Uterus (tissue), 4 donors: ENCODE data around the gene RHOXF2. TPM values are rescaled to one million over a fixed set of nuclear protein-coding genes. Genes with fewer than 3 reads are reported as not detected.
"Not testable (repeated sequence)": the region's sequence is repeated elsewhere in the genome, so short reads cannot be mapped to it uniquely, and the experiment has no call there.

Experiments
- DNase-seq, 2 donors: peaks; one replicate each; pipeline ENCODE4 v3.0.0-alpha.2; 2019 to 2020
- H3K27ac ChIP-seq, 2 donors: fragments of 200-600 bp; sonication (generic); 1 replicate in 1 of 2; 2 replicates in 1 of 2; pipeline ENCODE4 v1.5.1; 2016 to 2018
- H3K27me3 ChIP-seq, 2 donors: fragments of 200-600 bp; sonication (generic); one replicate each; pipeline ENCODE4 v1.5.1; 2018 to 2019; ENCODE audit warnings: control low read depth in 1 of 2
- H3K36me3 ChIP-seq, 2 donors: fragments of 200-600 bp; sonication (generic); one replicate each; pipeline ENCODE4 v1.5.1; 2019; ENCODE audit warnings: control low read depth in 1 of 2
- H3K4me1 ChIP-seq, 2 donors: fragments of 200-600 bp; sonication (generic); one replicate each; pipeline ENCODE4 v1.5.1; 2018 to 2019; ENCODE audit warnings: control low read depth in 1 of 2
- H3K4me3 ChIP-seq, 2 donors: fragments of 200-600 bp; sonication (generic); 1 replicate in 1 of 2; 2 replicates in 1 of 2; pipeline ENCODE4 v1.5.1; 2018 to 2019; ENCODE audit warnings: mild to moderate bottlenecking in 1 of 2
- H3K9me3 ChIP-seq, 2 donors: fragments of 200-600 bp; sonication (generic); one replicate each; pipeline ENCODE4 v1.5.1; 2019; ENCODE audit warnings: control low read depth in 1 of 2
- CTCF ChIP-seq, 4 experiments: fragments of 200-600 bp in 2 of 4; fragments of 450-650 bp in 2 of 4; sonication (generic) in 2 of 4; IDR thresholded peaks; one replicate each; pipeline ENCODE4 v1.5.1; 2016 to 2019; ENCODE audit warnings: antibody characterized with exemption in 4 of 4, mild to moderate bottlenecking in 2 of 4, moderate library complexity in 1 of 4
- POLR2A ChIP-seq, 2 donors: fragments of 450-650 bp; IDR thresholded peaks; one replicate each; pipeline ENCODE4 v1.6.1; 2016; ENCODE audit warnings: antibody characterized with exemption in 2 of 2, mild to moderate bottlenecking in 1 of 2, moderate library complexity in 1 of 2
- intact Hi-C: fragments of 100-400 bp; cut with DNase I; formaldehyde crosslinking; loops from one replicate; pipeline ENCODE4 v1.15.1; 2023; ENCODE audit warnings: low total_unique reads
- total RNA-seq, 4 donors: library from RNA; depleted of rRNA in 3 of 4; stranded (reverse); fragments of >200 nt in 3 of 4; gene quantifications; one replicate each; pipeline versions ENCODE4 v1.1.0 to v1.2.4, GENCODE V29; 2014 to 2023
- donor health status: DM: yes; HTN: yes; CAD: no.

Gene RHOXF2
- total RNA-seq, 4 donors from 2014 or later, result not detected

GRCh38 chrX:120144178-120144844 lies 14.1 kb upstream of the RHOXF2 start:
- intact Hi-C loops, result no loop called here
- Histone ChIP-seq H3K27ac (no peak overlapping the region), H3K9me3 (no peaks in the 10 kb centered on the region), H3K27me3 (no peaks in the 10 kb centered on the region), H3K4me3 (no peak overlapping the region), H3K4me1 (no peaks in the 10 kb centered on the region), H3K36me3 (no peaks in the 10 kb centered on the region)
- DNase-seq, result peak in 1 of 2 donors; percentile 28
- TF ChIP-seq CTCF (IDR thresholded peaks at IDR 0.05), result no peak
- no peak for TF ChIP-seq POLR2A (IDR thresholded peaks at IDR 0.05)

- Histone ChIP-seq H3K4me3 (no peak overlapping the region), H3K36me3 (no peaks in the 10 kb centered on the region), H3K4me1 (no peaks in the 10 kb centered on the region), H3K27me3 (no peaks in the 10 kb centered on the region), H3K27ac (no peak overlapping the region), H3K9me3 (no peaks in the 10 kb centered on the region)
- no peak for DNase-seq
- intact Hi-C loops, result no loop called here
- TF ChIP-seq POLR2A (IDR thresholded peaks at IDR 0.05) (no peak), CTCF (IDR thresholded peaks at IDR 0.05) (no peak)
Observed at GRCh38 chrX:120145295-120145925, 13.0 kb upstream of the RHOXF2 start.

- H3K27ac ChIP-seq, DNase-seq, H3K4me1 ChIP-seq, H3K9me3 ChIP-seq, H3K27me3 ChIP-seq, H3K36me3 ChIP-seq, H3K4me3 ChIP-seq, intact Hi-C loops: not testable (repeated sequence)
Observed at GRCh38 chrX:120146323-120146722, 12.1 kb upstream of the RHOXF2 start.

- H3K36me3 ChIP-seq, result no peaks in the 10 kb centered on the region
- intact Hi-C loops, result no loop called here
- no peak overlapping the region for H3K27ac ChIP-seq
- H3K4me3 ChIP-seq, result no peak overlapping the region
- TF ChIP-seq CTCF (IDR thresholded peaks at IDR 0.05), result no peak
- no peak for TF ChIP-seq POLR2A (IDR thresholded peaks at IDR 0.05)
- H3K27me3 ChIP-seq, result no peaks in the 10 kb centered on the region
- no peak for DNase-seq
- no peaks in the 10 kb centered on the region for H3K9me3 ChIP-seq
- no peaks in the 10 kb centered on the region for H3K4me1 ChIP-seq
Observed at GRCh38 chrX:120147537-120147936, 10.9 kb upstream of the RHOXF2 start.

- H3K27me3 ChIP-seq, DNase-seq, H3K4me1 ChIP-seq, H3K9me3 ChIP-seq, intact Hi-C loops, H3K4me3 ChIP-seq, H3K36me3 ChIP-seq, H3K27ac ChIP-seq: not testable (repeated sequence)
Observed at GRCh38 chrX:120150109-120150744, 8.2 kb upstream of the RHOXF2 start.

- H3K9me3 ChIP-seq, H3K4me1 ChIP-seq, H3K27ac ChIP-seq, DNase-seq, H3K27me3 ChIP-seq, intact Hi-C loops, H3K4me3 ChIP-seq, H3K36me3 ChIP-seq: not testable (repeated sequence)
Observed at GRCh38 chrX:120159086-120159485, 673 bp downstream of the RHOXF2 start.

- H3K27ac ChIP-seq, H3K4me3 ChIP-seq, DNase-seq, H3K9me3 ChIP-seq, intact Hi-C loops, H3K27me3 ChIP-seq, H3K4me1 ChIP-seq, H3K36me3 ChIP-seq: not testable (repeated sequence)
Observed at GRCh38 chrX:120193254-120193653, 34.8 kb downstream of the RHOXF2 start.

- H3K4me3 ChIP-seq, H3K4me1 ChIP-seq, DNase-seq, H3K36me3 ChIP-seq, H3K27ac ChIP-seq, intact Hi-C loops, H3K9me3 ChIP-seq, H3K27me3 ChIP-seq: not testable (repeated sequence)
Observed at GRCh38 chrX:120193720-120194119, 35.3 kb downstream of the RHOXF2 start.

- H3K27ac ChIP-seq, H3K4me3 ChIP-seq, H3K4me1 ChIP-seq, H3K36me3 ChIP-seq, intact Hi-C loops, H3K27me3 ChIP-seq, H3K9me3 ChIP-seq, DNase-seq: not testable (repeated sequence)
Observed at GRCh38 chrX:120195786-120196185, 37.4 kb downstream of the RHOXF2 start.

- H3K36me3 ChIP-seq, intact Hi-C loops, H3K9me3 ChIP-seq: not testable (repeated sequence)
Observed at GRCh38 chrX:120196626-120197283, 38.3 kb downstream of the RHOXF2 start.

More at GRCh38 chrX:120196626-120197283, 38.3 kb downstream of the RHOXF2 start:
- not testable (repeated sequence) for DNase-seq, H3K27me3 ChIP-seq, H3K4me1 ChIP-seq, H3K27ac ChIP-seq, H3K4me3 ChIP-seq
